ENCODE measurements around the gene DMRTB1. TPM values are rescaled to one million over a fixed set of nuclear protein-coding genes. Genes with fewer than 3 reads are reported as not detected.

The DMRTB1 gene
- total RNA-seq, 1 donor from 2014 or later, result not detected

GRCh38 chr1:53501065-53502005 lies 42.1 kb downstream of the DMRTB1 start:
- no peak for DNase-seq
- Histone ChIP-seq H3K4me3 (no peak overlapping the region), H3K36me3 (no peaks in the 10 kb centered on the region), H3K4me1 (no peaks in the 10 kb centered on the region), H3K27me3 (ENCODE audit: low read depth) (peaks cover 27% of the 10 kb centered on the region), H3K27ac (no peak overlapping the region), H3K9me3 (no peaks in the 10 kb centered on the region)
- no peak for TF ChIP-seq CTCF (IDR thresholded peaks at IDR 0.05)
- intact Hi-C loops (cut with DNase I), result no loop called here
- no peak for ATAC-seq

GRCh38 chr1:53502641-53503432 lies 43.6 kb downstream of the DMRTB1 start:
- TF ChIP-seq CTCF (IDR thresholded peaks at IDR 0.05), result no peak
- Histone ChIP-seq H3K27ac (no peak overlapping the region), H3K4me3 (no peak overlapping the region), H3K36me3 (no peaks in the 10 kb centered on the region), H3K27me3 (ENCODE audit: low read depth) (peaks cover 27% of the 10 kb centered on the region), H3K4me1 (no peaks in the 10 kb centered on the region), H3K9me3 (no peaks in the 10 kb centered on the region)
- ATAC-seq (no peak), DNase-seq (no peak)
- intact Hi-C loops (cut with DNase I), result no loop called here

GRCh38 chr1:53503433-53504217 lies 44.4 kb downstream of the DMRTB1 start:
- no peak for TF ChIP-seq CTCF (IDR thresholded peaks at IDR 0.05)
- intact Hi-C loops (cut with DNase I), result no loop called here
- ATAC-seq (no peak), DNase-seq (no peak)
- no peak overlapping the region for H3K27ac ChIP-seq
- H3K36me3 ChIP-seq, result no peaks in the 10 kb centered on the region
- no peak overlapping the region for H3K4me3 ChIP-seq
- no peaks in the 10 kb centered on the region for H3K4me1 ChIP-seq
- peaks cover 26% of the 10 kb centered on the region for H3K27me3 ChIP-seq (ENCODE audit: low read depth)
- H3K9me3 ChIP-seq, result no peaks in the 10 kb centered on the region

GRCh38 chr1:53504901-53505300 lies 45.7 kb downstream of the DMRTB1 start:
- intact Hi-C loops (cut with DNase I), result no loop called here
- no peak for TF ChIP-seq CTCF (IDR thresholded peaks at IDR 0.05)
- no peaks in the 10 kb centered on the region for H3K36me3 ChIP-seq
- H3K4me1 ChIP-seq, result no peaks in the 10 kb centered on the region
- H3K27ac ChIP-seq, result no peak overlapping the region
- no peak overlapping the region for H3K4me3 ChIP-seq
- no peaks in the 10 kb centered on the region for H3K9me3 ChIP-seq
- ATAC-seq (no peak), DNase-seq (no peak)
- H3K27me3 ChIP-seq (ENCODE audit: low read depth), result peaks cover 14% of the 10 kb centered on the region

- DNase-seq (no peak), ATAC-seq (no peak)
- Histone ChIP-seq H3K36me3 (no peaks in the 10 kb centered on the region), H3K4me1 (no peaks in the 10 kb centered on the region), H3K9me3 (no peaks in the 10 kb centered on the region), H3K27me3 (ENCODE audit: low read depth) (peaks cover 13% of the 10 kb centered on the region), H3K4me3 (no peak overlapping the region), H3K27ac (no peak overlapping the region)
- no peak for TF ChIP-seq CTCF (IDR thresholded peaks at IDR 0.05)
- intact Hi-C loops (cut with DNase I), result no loop called here
Measured at GRCh38 chr1:53505401-53505800, 46.2 kb downstream of the DMRTB1 start.

Data from lower lobe of right lung (tissue), 2 donors.